NOMO-1 (cell line): Measurements from ENCODE around the gene SPOPL.

Source experiments
- DNase-seq, 2 experiments: peaks; one replicate each; lab custom pipeline; 2025; ENCODE audit not compliant: unreplicated experiment in 2 of 2; lab: John Stamatoyannopoulos, UW

SPOPL gene

DNA sequence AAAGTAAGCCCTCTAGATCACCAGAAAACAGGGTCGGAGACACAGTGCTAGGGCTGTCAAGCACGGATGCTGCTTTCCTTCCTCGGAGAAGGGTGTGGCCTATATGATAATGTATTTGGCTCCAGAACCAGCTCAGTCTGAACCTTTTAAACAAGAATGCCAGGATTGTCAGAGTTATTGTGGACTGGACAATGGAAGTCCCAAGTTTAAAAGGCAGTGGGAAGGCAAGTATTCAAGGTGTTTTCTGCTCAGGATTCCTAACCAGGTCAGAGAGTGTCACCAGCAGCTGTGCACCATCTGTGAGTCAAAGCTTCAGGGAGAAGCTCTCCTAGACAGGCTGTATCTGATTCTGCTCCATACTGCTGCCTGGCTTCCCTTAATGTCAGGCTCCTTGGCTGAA lies 94.8 kb downstream of the SPOPL start:
- no peak for DNase-seq

DNA sequence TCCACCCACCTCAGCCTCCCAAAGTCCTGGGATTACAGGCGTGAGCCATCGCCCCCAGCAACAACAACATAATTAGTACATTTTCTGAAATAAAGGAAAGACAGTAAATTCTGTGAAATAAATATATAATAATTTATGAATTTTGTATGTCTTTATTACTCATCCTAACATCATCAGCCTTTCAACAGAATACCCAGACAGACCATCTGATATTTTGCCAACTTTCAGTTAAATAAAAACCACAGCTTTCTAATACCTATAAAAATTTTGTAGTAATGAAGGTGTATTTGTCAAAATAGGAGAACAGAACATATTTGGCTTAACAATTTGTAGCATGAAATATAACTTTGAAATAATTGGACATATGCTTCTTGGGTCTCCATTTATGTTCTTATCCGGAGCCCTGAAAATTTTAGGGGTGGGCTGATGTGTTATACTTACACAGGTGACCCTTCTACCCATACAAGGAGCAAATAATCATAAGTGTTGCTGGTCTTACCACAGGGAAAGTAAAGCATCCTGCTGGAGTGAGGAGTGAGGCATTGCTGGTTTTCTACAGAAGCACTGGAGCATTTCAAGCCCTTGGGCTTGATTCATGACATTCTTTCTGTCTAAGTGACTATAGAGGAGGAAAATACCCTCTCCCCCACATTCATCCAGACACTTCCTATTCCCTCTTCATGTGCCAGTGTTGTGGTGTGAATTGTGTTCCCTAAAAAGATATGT lies 99.3 kb downstream of the SPOPL start:
- DNase-seq = no peak

DNA sequence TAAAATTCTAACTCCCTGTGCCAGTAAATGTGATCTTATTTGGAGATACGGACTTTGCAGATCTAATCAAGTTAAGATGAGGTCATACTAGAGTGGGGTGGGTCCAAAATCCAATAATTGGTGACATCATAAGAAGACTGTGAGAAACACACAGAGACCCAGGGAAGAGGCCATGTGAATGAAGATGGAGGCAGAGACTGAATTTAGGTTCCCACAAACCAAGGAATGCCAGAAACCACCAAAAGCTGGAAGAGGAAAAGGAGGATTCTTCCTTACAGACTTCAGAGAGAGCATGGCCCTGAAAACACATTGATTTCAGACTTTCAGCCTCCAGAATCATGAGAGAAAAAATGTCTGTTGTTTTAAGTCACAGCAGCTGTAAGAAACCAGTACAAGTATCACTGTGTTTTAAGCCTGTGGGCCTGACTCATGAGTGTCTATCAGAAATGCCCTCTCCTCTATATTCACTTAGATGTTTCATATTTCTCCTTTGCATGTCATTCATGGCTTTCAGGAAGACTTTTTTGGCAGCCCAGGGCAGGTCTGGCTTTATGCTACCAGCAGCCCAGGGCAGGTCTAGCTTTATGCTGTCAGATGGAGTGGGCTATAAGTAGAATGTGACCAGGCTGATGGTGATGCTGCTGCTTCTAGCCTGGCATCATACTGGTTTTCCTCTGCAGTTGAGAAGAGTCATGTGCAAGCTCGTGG lies 100.0 kb downstream of the SPOPL start:
- DNase-seq = no peak

DNA sequence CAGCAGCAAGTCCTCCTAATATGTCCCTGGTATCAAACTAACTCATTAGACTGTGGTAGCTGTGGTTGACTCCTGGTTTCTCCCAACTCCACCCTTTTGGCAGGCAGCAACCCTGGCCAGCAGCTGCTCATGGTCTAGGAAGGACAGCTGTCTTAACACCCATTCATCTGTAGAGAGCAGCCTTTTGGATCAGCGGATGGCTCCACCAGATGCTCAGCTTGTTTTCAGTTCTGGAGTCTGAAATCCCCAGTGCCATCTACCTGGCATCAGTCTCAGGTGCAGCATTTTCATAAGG lies 100.5 kb downstream of the SPOPL start:
- DNase-seq = no peak

DNA sequence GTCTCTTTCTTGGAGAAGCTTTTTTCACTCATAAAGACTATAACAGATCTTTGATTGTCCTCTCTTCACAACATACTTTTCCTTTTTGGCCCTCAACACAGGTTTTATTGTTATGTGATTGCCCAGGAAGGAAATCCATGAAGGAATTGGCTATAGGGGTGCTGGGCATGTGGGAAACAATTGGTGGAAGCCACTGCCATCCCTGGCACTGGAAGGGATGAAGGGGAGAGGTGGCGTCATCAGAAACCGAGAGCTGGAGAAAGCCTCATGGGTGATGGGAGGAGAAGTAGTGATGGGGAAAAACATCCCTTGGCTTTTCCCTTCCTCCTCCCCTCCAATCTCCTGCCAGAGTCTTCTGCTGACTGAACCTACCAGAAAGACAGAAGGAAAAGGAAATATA lies 106.2 kb downstream of the SPOPL start:
- DNase-seq = no peak

DNA sequence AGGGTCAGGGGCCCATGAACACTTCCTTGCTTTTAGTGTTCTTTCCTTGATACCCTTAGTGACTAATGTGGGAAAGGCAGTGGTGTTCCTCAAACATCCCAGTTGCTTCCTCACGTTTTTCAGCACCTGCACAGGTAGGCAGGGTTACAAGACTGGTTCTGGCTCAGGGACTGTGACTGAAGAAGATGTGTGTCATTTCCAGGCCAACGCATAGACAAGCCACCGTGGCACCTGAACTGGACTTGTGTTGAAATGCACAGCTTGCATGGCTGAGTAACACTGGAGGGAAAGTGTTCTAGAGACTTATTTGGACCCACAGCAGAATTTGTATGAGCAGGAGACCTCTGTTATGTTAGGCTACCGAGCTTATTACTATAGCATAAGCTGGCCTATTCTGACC lies 107.9 kb downstream of the SPOPL start:
- DNase-seq = no peak

DNA sequence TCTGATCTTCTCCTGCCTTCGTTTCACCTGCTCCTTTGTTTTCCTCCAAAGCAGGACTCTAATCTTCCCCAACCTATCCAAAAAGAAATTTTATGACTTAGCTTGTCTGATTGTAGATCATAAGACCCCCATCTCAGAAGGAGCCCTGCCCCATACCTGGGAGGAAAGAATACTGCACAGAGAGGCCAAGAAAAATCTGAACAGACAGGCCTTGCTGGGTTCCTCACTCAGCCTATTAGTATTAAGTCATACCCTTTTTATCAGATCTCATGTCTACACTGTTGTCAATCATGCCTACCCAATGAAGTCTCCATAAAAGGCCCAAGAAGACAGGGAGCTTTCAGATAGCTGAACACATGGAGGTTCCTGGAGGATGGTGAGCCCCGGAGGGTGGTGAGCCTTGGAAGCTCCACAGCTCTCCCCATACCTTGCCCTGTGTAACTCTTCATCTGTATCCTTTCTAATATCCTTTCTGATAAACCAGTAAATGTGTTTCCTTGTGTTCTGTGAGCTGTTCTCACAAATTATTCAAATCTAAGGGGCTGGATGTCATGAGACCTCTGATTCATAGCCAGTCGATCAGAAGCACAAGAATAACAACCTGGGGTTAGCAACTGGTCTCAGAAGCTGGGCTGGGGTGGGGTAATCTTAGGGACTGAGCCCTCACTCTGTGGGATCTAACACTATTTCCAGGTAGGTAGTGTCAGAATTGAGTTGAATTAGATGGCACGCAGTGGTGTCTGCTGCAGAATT lies 108.8 kb downstream of the SPOPL start:
- no peak for DNase-seq

DNA sequence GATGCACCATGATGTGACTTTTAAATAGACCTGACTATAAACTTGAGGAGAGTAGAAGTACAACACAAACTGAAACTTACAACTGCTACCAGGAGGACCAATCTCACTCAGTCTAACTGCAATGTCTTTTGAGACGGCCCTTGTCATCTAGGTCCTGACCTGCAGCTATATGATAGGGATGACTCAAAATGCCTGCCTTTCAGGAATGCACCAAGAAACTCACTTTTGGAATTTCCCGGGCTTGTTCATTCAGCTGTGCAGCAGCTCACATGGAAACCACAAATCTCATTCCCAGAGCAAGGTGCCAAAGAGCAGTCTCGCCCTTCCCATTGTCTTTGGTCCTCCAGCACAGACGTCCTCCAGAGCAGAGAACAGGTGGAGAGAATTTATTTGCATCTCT lies 113.7 kb downstream of the SPOPL start:
- DNase-seq = no peak

DNA sequence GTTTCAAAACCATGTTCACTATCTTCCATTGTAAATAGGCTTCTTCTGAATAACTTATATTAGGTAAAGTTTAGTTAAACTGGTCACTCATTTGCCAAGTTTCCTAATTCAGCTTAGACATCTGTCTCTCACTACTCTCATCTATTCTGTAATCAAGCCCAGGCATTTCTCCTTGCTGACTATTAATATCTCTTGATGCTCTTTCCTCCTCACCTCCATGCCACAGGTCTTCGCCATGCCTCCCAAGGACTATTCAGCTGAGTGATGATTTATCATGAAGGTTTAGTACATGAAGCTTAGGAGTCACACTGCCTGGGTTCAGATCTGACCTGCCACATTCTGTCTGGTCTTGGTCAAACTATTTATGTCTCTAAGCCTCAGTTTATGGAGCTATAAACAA lies 115.5 kb downstream of the SPOPL start:
- no peak for DNase-seq

DNA sequence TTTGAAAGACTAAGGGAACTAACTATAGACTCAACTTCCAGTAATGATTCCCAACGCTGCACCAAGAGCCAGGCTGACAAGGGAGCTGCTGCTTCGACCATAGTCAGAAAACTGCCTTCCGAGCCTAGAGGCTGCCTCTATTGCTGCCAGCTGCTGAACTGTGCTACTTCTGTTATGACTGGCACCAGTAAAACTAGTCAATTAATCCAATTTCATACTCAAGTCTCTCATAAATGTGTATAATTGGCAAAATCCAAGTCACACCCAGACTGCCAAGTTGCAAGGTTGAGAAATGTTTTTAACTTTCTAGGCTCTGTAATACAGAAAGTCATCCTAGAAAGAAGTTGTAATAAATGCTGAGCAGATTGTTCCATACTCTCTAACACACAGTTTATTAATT lies 117.4 kb downstream of the SPOPL start:
- DNase-seq = no peak

DNA sequence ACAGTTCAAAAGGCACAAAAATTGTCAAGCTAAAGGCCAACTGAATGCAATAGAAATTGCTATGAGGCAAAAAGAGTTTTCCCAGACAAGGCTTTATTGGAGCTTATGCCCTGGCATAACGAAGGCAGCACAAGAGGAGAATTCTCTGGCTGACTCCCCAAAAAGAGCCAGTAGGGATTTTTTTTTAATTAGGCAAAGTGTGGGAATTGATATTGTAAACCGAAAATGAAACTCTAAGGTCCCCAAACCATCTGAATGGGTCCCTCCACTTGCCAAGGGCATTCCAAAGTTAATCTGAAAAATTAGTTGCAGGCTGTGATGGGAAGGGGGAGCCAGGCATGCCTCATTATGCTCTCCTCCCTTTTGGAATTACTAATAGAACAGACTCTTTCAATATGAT lies 118.9 kb downstream of the SPOPL start:
- no peak for DNase-seq

DNA sequence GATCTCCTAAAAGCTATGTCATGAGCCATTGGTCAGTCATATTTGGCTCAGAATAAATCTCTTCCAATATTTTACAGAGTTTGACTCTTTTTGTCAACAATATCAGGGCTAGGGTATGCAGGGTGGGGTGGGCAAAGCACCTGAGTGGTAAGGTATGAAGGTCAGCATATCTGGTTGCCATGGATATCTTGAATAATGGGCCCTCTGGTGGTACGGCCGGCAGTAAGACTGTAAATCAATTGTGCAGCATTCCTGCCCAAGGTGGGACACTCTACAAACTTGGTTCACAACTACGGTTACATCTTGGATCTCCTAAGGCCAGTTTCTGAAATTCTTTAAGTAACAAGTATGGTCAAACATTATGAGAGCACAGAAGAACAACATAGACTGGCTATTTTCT lies 119.6 kb downstream of the SPOPL start:
- DNase-seq = no peak

DNA sequence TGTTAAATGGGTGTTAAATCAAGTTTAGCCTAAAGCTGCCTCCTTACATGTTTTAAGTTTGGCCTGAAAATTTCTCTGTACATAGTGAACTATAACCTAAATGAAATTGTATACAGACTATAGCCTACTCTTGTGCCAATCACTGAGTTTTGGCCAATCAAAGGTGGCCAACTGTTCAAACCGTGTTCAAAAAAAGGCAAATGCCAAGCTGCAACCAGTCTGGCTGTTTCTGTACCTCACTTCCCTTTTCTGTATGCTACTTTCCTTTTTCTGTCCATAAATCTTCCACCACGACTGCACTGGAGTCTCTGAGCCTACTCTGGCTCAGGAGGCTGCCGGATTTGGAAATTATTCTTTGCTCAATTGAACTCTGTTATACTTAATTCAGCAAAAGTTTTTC lies 121.0 kb downstream of the SPOPL start:
- peak; percentile 51 to 73 for DNase-seq
